ENCODE results near the gene TADA3. TPM values are rescaled to one million over a fixed set of nuclear protein-coding genes. Genes with fewer than 3 reads are reported as not detected.
A peak's percentile ranks its signal among the peaks of the same experiment; 100 is the strongest.

The TADA3 gene
- total and polyA plus RNA-seq, 2 of the 4 experiments (the other 2 are of a cell fraction): 68.0 to 83.0 TPM

GRCh38 chr3:9746330-9746729 lies 45.9 kb downstream of the TADA3 start:
- peak overlapping the region; percentile 63; the same call in 1 of the 2 replicates for H2AK5ac ChIP-seq (ENCODE audit: low read depth, low read length)
- peaks cover 13% of the 10 kb centered on the region for H3K9me1 ChIP-seq (ENCODE audit: insufficient read depth, low read length)
- BruUV-seq (replicated peaks): no TSS peak
- dilution Hi-C loops (cut with HindIII; ENCODE audit: low sequenced_read_pairs, unreplicated experiment) (no loop called here), intact Hi-C loops (cut with micrococcal nuclease) (no loop called here), in situ Hi-C loops (cut with MboI; ENCODE audit: low sequenced_read_pairs) (no loop called here)
- WGBS, 2 experiments (ENCODE audit: extremely low coverage in 2 of 2, insufficient read length in 1 of 2): no CpG with 5 or more reads among the region's 5 CpGs
- peak overlapping the region; percentile 19; the same call in 1 of the 2 replicates for H3K4ac ChIP-seq (ENCODE audit: low read depth, low read length)
- peak overlapping the region; percentile 26; the same call in 1 of the 2 replicates for H2BK120ac ChIP-seq (ENCODE audit: low read depth, low read length)
- no peak overlapping the region for H3K56ac ChIP-seq (ENCODE audit: extremely low read depth, insufficient read depth, low read length)
- H4K91ac ChIP-seq (ENCODE audit: insufficient read depth, low read depth, low read length): no peak overlapping the region; the same call in 1 of the 2 replicates
- 0 out of 2 replicates have a peak overlapping the region, but pooled peaks have one; percentile 27 for H2BK20ac ChIP-seq (ENCODE audit: low read depth, low read length)
- H3K27ac ChIP-seq (ENCODE audit: insufficient read depth, low read length): peak overlapping the region; percentile 24; the same call in 1 of the 2 replicates
- H4K5ac ChIP-seq (ENCODE audit: low read depth, low read length): no peak overlapping the region
- H3K4me3 ChIP-seq (ENCODE audit: insufficient read depth, low read depth, low read length): no peak overlapping the region
- H2AFZ ChIP-seq (replicated peaks; ENCODE audit: low read length, poor library complexity): peak overlapping the region; percentile 27
- H3K9ac ChIP-seq (ENCODE audit: low read depth, low read length): no peak overlapping the region
- no peak overlapping the region for H4K8ac ChIP-seq (ENCODE audit: low read depth in 2 of 2, low read length in 2 of 2)
- peaks cover 20% of the 10 kb centered on the region for H3K4me1 ChIP-seq (ENCODE audit: control insufficient read depth, insufficient read depth, low read length)
- peak overlapping the region; percentile 79 for H2BK5ac ChIP-seq (ENCODE audit: low read depth, low read length, poor library complexity, severe bottlenecking)
- peaks cover 60% of the 10 kb centered on the region for H3K36me3 ChIP-seq (ENCODE audit: control insufficient read depth, insufficient read depth, low read length)
- peak; percentile 12 for ATAC-seq (ENCODE audit: low read depth)
- TF ChIP-seq MXI1 (IDR thresholded peaks at IDR 0.05; ENCODE audit: borderline replicate concordance, low read depth, low read length) (peak; percentile 70; the same call in 1 of the 2 replicates), MAZ (IDR thresholded peaks at IDR 0.05; ENCODE audit: borderline replicate concordance, low read depth, low read length) (peak; percentile 50; the same call in 1 of the 2 replicates), MAFK (IDR thresholded peaks at IDR 0.05; ENCODE audit: low read depth, low read length) (no peak), SMC3 (IDR thresholded peaks at IDR 0.05; ENCODE audit: low read depth, low read length) (peak; percentile 22; the same call in 1 of the 2 replicates), FOS (IDR thresholded peaks at IDR 0.05; ENCODE audit: low read depth, low read length) (peak; percentile 45; the same call in 1 of the 2 replicates)
- H3K79me1 ChIP-seq (ENCODE audit: low read depth in 1 of 2, low read length in 2 of 2): peaks cover 10 to 33% of the 10 kb centered on the region in 2 experiments
- ChIA-PET CTCF (interaction anchor here (0.6 kb wide), 1 partner anchor 26 kb away, joined by 4 read pairs; no protein-coding TSS in a partner anchor), POLR2A (ENCODE audit: unreplicated experiment) (no interaction called here)
- no peak overlapping the region for H3K18ac ChIP-seq (ENCODE audit: low read depth, low read length)
- H2AK9ac ChIP-seq (replicated peaks; ENCODE audit: low read depth, low read length, poor library complexity): no peak overlapping the region
- no peaks in the 10 kb centered on the region for H4K20me1 ChIP-seq (ENCODE audit: insufficient read depth, low read length)
- DNase-seq: peak; percentile 95
- H3K23ac ChIP-seq (ENCODE audit: low read depth, low read length): peak overlapping the region; percentile 84; the same call in 1 of the 2 replicates
- no peaks in the 10 kb centered on the region for H3K27me3 ChIP-seq (ENCODE audit: control insufficient read depth, insufficient read depth, low read length)
- 0 out of 2 replicates have a peak overlapping the region, but pooled peaks have one; percentile 14 for H3K14ac ChIP-seq (replicated peaks; ENCODE audit: low read depth, low read length)
- H3K4me2 ChIP-seq (ENCODE audit: low read depth, low read length): no peak overlapping the region
- H2BK15ac ChIP-seq (ENCODE audit: low read depth, low read length): no peak overlapping the region
- H3K9me3 ChIP-seq (ENCODE audit: control insufficient read depth, insufficient read depth, low read length): no peaks in the 10 kb centered on the region

All from IMR-90 (cell line).